ENCODE measurements around the gene CYSRT1.
"Not testable (repeated sequence)": the region's sequence is repeated elsewhere in the genome, so short reads cannot be mapped to it uniquely, and the experiment has no call there.

The CYSRT1 gene

DNA sequence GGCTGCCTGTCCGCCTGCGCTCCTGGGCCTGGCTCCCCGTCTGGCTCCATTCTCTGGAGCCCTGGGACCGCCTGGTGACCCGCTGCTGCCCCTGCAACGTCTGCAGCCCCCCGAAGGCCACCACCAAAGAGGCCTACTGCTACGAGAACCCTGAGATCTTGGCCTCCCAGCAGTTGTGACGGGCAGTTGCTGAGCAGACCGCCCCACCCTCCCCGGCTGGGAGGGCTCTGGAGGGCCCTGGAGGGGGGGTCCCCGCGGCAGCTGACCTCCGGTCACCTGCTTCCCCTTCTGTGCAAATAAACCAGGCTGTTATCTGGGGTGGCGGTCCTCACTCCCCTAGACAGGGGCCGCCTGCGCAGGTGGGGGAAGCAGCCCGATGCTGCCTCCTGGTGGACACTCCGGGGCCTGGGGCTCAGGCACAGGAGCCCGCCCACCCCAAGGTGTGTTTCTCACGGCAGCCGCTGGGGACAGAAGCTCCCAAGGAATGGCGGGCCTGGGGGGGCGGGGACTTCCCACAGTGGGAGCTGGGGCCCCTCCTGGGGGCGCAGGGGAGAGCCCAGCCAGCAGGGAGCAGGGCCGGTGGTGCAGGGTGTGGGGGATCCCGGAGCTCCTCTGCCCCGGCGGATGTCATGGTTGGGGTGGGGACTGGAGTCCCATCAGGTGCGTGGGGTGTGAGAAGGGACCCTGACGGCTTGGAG is 11.4 kb downstream of the CYSRT1 start:
- TF ChIP-seq, protein P1, sequence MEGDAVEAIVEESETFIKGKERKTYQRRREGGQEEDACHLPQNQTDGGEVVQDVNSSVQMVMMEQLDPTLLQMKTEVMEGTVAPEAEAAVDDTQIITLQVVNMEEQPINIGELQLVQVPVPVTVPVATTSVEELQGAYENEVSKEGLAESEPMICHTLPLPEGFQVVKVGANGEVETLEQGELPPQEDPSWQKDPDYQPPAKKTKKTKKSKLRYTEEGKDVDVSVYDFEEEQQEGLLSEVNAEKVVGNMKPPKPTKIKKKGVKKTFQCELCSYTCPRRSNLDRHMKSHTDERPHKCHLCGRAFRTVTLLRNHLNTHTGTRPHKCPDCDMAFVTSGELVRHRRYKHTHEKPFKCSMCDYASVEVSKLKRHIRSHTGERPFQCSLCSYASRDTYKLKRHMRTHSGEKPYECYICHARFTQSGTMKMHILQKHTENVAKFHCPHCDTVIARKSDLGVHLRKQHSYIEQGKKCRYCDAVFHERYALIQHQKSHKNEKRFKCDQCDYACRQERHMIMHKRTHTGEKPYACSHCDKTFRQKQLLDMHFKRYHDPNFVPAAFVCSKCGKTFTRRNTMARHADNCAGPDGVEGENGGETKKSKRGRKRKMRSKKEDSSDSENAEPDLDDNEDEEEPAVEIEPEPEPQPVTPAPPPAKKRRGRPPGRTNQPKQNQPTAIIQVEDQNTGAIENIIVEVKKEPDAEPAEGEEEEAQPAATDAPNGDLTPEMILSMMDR (IDR thresholded peaks at IDR 0.05; ENCODE audit: low read depth, low read length), result peak; percentile 76
- DNase-seq, result peak; percentile 83
- peak overlapping the region; percentile 56 for H3K27ac ChIP-seq
- H3K4me3 ChIP-seq (ENCODE audit: low read depth, low read length), result peak overlapping the region; percentile 32
- H3K36me3 ChIP-seq, result no peaks in the 10 kb centered on the region
- H3K9me3 ChIP-seq (ENCODE audit: severe bottlenecking), result no peaks in the 10 kb centered on the region
- H3K27me3 ChIP-seq (ENCODE audit: insufficient read depth, low read depth, severe bottlenecking), result no peaks in the 10 kb centered on the region

DNA sequence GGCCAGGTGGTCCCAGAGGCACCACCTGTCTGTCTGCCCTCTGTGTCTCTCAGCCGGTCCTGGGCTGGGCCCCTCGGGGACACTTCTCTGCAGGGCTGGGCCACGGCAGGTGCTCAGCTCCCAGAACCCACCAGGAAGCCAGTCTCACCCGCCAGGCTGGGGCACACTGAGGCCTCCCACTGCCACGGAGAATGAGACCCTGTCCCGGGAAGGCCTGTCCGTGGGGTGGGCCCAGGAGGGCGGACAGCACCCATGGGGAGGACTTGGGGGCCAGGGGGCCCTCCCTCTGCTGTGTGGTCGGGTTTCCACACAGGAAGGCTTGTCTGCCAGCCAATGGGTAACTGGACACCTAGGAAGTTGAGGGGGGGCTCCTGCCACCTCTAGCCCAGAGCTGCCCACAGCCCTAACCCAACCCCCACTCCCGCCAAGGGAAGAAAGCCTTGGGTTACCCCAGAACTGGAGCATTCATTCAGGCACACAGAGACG is 12.0 kb downstream of the CYSRT1 start:
- TF ChIP-seq, protein P1 (IDR thresholded peaks at IDR 0.05; ENCODE audit: low read depth, low read length), result no peak
- DNase-seq, result no peak

DNA sequence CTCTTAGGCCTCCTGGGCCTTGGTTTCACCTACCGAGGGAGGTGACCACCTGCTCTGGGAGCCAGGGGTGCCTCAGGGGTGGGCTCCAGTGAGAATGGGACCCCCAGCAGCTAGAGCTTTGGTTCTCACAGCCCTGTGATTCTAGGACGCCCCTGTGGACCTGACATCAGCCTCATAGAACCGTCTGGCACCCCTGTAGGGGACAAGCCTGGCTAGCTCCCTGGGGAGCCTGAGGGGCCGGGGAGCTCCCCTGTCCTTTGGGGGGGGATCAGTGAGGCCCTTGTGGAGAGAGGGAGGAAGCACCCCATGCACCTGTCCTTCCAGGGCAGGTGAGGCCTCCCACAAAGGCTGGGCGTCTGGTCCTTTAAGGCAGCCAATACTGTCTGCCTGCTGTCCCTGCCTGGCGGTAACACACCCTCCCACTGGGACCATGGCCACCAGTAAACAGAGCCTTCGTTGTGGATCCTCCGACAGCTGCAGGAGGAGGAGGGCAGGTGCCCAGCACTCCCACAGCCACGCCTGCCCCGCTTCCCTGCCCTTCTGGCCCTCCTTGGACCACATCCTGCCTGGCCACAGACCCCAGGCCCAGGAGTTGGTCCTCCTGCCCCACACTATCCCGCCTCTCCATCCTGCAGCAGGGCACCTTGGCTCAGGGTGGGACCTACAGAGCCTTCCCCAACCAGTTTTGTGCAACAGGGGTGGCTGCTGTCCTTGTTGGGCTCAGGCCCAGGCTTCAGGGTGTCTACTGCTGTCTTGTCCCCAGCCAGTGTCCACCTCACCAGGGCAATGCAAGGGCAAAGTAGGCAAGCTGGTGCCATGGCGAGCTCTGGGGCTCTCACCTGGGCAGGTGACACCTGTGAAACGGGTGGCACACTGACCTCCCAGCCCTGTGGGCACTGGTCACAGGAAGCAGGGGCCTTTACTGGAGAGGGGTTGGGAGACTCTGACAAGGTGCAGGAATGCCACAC is 13.1 kb downstream of the CYSRT1 start:
- no peak for DNase-seq
- TF ChIP-seq, protein P1 (IDR thresholded peaks at IDR 0.05; ENCODE audit: low read depth, low read length), result no peak
- H3K9me3 ChIP-seq (ENCODE audit: severe bottlenecking), result no peaks in the 10 kb centered on the region
- H3K4me3 ChIP-seq (ENCODE audit: low read depth, low read length), result no peak overlapping the region
- H3K27ac ChIP-seq, result no peak overlapping the region
- peaks cover 15% of the 10 kb centered on the region for H3K36me3 ChIP-seq
- no peaks in the 10 kb centered on the region for H3K27me3 ChIP-seq (ENCODE audit: insufficient read depth, low read depth, severe bottlenecking)

More for the DNA sequence above, 12.0 kb downstream of the CYSRT1 start:
- Histone ChIP-seq H3K9me3 (ENCODE audit: severe bottlenecking) (no peaks in the 10 kb centered on the region), H3K4me3 (ENCODE audit: low read depth, low read length) (no peak overlapping the region), H3K27ac (peak overlapping the region; percentile 56), H3K36me3 (peaks cover 4% of the 10 kb centered on the region), H3K27me3 (ENCODE audit: insufficient read depth, low read depth, severe bottlenecking) (no peaks in the 10 kb centered on the region)

DNA sequence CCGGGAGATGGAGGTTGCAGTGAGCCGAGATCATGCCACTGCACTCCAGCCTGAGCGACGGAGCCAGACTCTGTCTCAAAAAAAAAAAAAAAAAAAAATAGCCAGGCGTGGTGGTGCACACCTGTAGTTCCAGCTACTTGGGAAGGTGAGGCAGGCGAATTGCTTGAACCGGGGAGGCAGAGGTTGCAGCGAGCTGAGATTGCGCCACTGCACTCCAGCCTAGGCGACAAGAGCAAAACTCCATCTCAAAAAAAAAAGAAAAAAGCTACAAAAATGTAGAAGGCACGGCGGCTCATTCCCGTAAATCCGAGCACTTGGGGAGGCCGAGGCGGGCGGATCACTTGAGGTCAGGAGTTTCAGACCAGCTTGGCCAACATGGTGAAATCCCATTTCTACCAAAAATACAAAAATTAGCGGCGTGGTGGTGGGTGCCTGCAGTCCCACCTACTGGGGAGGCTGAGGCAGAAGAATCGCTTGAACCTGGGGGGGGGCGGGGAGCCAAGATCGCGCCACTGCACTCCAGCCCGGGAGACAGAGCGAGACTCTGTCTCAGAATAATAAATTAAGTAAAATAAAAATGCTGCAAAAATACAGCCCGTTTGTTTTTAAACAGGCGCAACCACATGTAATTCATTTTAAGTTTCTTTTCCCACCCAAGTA is 14.7 kb downstream of the CYSRT1 start:
- DNase-seq; H3K27me3 ChIP-seq (ENCODE audit: insufficient read depth, low read depth, severe bottlenecking); H3K9me3 ChIP-seq (ENCODE audit: severe bottlenecking): not testable (repeated sequence)
- Histone ChIP-seq H3K27ac (peak overlapping the region; percentile 95), H3K36me3 (peaks cover 23% of the 10 kb centered on the region), H3K4me3 (ENCODE audit: low read depth, low read length) (peak overlapping the region; percentile 63)

DNA sequence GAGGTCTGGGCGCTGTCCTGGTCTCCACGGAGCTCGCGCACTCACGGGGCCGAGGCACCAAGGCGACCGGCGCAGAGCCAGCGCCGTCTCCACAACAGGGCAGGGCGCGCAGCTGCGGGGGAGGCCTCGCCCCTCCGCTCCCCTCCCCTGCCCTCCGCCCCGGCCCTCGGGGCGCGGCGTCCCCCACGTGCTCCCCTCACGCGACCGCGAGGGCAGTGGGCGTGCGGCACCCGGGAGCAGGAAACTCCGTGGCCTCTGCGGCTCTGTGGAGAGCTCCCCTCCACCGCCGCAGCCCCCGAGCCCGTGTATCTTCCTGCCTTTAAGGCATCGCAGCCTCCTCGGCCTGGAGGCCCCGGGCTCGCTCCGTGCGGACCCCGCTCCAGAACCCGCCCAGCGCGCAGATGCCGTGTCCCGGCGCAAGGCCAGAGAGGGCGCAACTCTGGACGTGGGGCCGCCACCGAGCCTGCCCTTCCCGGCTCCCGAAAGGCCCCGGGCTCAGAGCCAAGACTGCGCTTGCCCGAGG is 15.4 kb downstream of the CYSRT1 start:
- peak overlapping the region; percentile 95 for H3K27ac ChIP-seq
- H3K36me3 ChIP-seq, result peaks cover 23% of the 10 kb centered on the region
- peak overlapping the region; percentile 63 for H3K4me3 ChIP-seq (ENCODE audit: low read depth, low read length)
- DNase-seq, result no peak
- H3K9me3 ChIP-seq (ENCODE audit: severe bottlenecking), result no peaks in the 10 kb centered on the region
- TF ChIP-seq, protein P1 (IDR thresholded peaks at IDR 0.05; ENCODE audit: low read depth, low read length), result 0 out of 2 replicates have a peak, but pooled peaks have one; percentile 13
- no peaks in the 10 kb centered on the region for H3K27me3 ChIP-seq (ENCODE audit: insufficient read depth, low read depth, severe bottlenecking)

Measured in WERI-Rb-1 (cell line).